HG03439 (cell line): ENCODE results near the gene CYP46A1.
A peak's percentile ranks its signal among the peaks of the same experiment; 100 is the strongest.

Source experiments
- ATAC-seq: cut with Tn5 transposase; IDR thresholded peaks from one replicate; pipeline ENCODE4 v1.9.1; 2021; ENCODE audit warnings: mild to moderate bottlenecking, moderate library complexity; ENCODE audit not compliant: unreplicated experiment

Gene CYP46A1

GRCh38 chr14:99672506-99673304 is 11.4 kb upstream of the CYP46A1 start:
- no peak for ATAC-seq

GRCh38 chr14:99673305-99674063 is 10.6 kb upstream of the CYP46A1 start:
- no peak for ATAC-seq

GRCh38 chr14:99674064-99674650 is 9.9 kb upstream of the CYP46A1 start:
- no peak for ATAC-seq

- ATAC-seq: no peak
Observed at GRCh38 chr14:99674776-99675381, 9.2 kb upstream of the CYP46A1 start.

GRCh38 chr14:99675382-99675835 is 8.7 kb upstream of the CYP46A1 start:
- no peak for ATAC-seq

GRCh38 chr14:99675951-99676350 is 8.1 kb upstream of the CYP46A1 start:
- no peak for ATAC-seq

GRCh38 chr14:99676657-99677056 is 7.4 kb upstream of the CYP46A1 start:
- ATAC-seq: no peak

- no peak for ATAC-seq
Observed at GRCh38 chr14:99677231-99678140, 6.6 kb upstream of the CYP46A1 start.

GRCh38 chr14:99678198-99678597 is 5.9 kb upstream of the CYP46A1 start:
- ATAC-seq: no peak

- ATAC-seq: no peak
Observed at GRCh38 chr14:99679111-99679510, 5.0 kb upstream of the CYP46A1 start.

- no peak for ATAC-seq
Observed at GRCh38 chr14:99679543-99679942, 4.6 kb upstream of the CYP46A1 start.

- no peak for ATAC-seq
Observed at GRCh38 chr14:99679996-99680395, 4.1 kb upstream of the CYP46A1 start.

GRCh38 chr14:99681101-99681831 is 2.8 kb upstream of the CYP46A1 start:
- no peak for ATAC-seq

- no peak for ATAC-seq
Observed at GRCh38 chr14:99681832-99682148, 2.3 kb upstream of the CYP46A1 start.

GRCh38 chr14:99682809-99683618 is 1.1 kb upstream of the CYP46A1 start:
- ATAC-seq: no peak

- ATAC-seq: peak; percentile 23
Observed at GRCh38 chr14:99684410-99684934, 374 bp downstream of the CYP46A1 start.

- ATAC-seq: no peak
Observed at GRCh38 chr14:99685151-99685591, 1.1 kb downstream of the CYP46A1 start.

GRCh38 chr14:99685596-99685995 is 1.5 kb downstream of the CYP46A1 start:
- no peak for ATAC-seq
